ENCODE measurements around the gene RUNX3. TPM values are rescaled to one million over a fixed set of nuclear protein-coding genes. Genes with fewer than 3 reads are reported as not detected.

The RUNX3 gene
- total RNA-seq, 1 donor from 2014 or later: not detected

- no peak for TF ChIP-seq CTCF (conservative IDR thresholded peaks at IDR 0.05; ENCODE audit: low read depth, low read length)
- DNase-seq (ENCODE audit: low read depth): no peak
- no peak overlapping the region for H3K4me3 ChIP-seq (ENCODE audit: low read depth, low read length)
Measured at GRCh38 chr1:24864370-24864777, 65.7 kb downstream of the RUNX3 start.

GRCh38 chr1:24862775-24863483 is 67.1 kb downstream of the RUNX3 start:
- TF ChIP-seq CTCF (conservative IDR thresholded peaks at IDR 0.05; ENCODE audit: low read depth, low read length): no peak
- no peak for DNase-seq (ENCODE audit: low read depth)

GRCh38 chr1:24861821-24862727 is 68.0 kb downstream of the RUNX3 start:
- no peak for TF ChIP-seq CTCF (conservative IDR thresholded peaks at IDR 0.05; ENCODE audit: low read depth, low read length)
- DNase-seq (ENCODE audit: low read depth): no peak

More at GRCh38 chr1:24862775-24863483, 67.1 kb downstream of the RUNX3 start:
- H3K4me3 ChIP-seq (ENCODE audit: low read depth, low read length): no peak overlapping the region

GRCh38 chr1:24860841-24861240 is 69.2 kb downstream of the RUNX3 start:
- no peak for TF ChIP-seq CTCF (conservative IDR thresholded peaks at IDR 0.05; ENCODE audit: low read depth, low read length)
- DNase-seq (ENCODE audit: low read depth): no peak

More at GRCh38 chr1:24861821-24862727, 68.0 kb downstream of the RUNX3 start:
- H3K4me3 ChIP-seq (ENCODE audit: low read depth, low read length): no peak overlapping the region

GRCh38 chr1:24859063-24860010 is 70.7 kb downstream of the RUNX3 start:
- no peak overlapping the region for H3K4me3 ChIP-seq (ENCODE audit: low read depth, low read length)
- no peak for TF ChIP-seq CTCF (conservative IDR thresholded peaks at IDR 0.05; ENCODE audit: low read depth, low read length)

More at GRCh38 chr1:24860841-24861240, 69.2 kb downstream of the RUNX3 start:
- no peak overlapping the region for H3K4me3 ChIP-seq (ENCODE audit: low read depth, low read length)

GRCh38 chr1:24858277-24858676 is 71.8 kb downstream of the RUNX3 start:
- no peak for TF ChIP-seq CTCF (conservative IDR thresholded peaks at IDR 0.05; ENCODE audit: low read depth, low read length)
- DNase-seq (ENCODE audit: low read depth): no peak
- no peak overlapping the region for H3K4me3 ChIP-seq (ENCODE audit: low read depth, low read length)

More at GRCh38 chr1:24859063-24860010, 70.7 kb downstream of the RUNX3 start:
- no peak for DNase-seq (ENCODE audit: low read depth)

Data from epithelial cell of proximal tubule (primary cell).